HEK293 (cell line): ENCODE measurements around the gene CDH5.

ENCODE experiments used
- CTCF ChIA-PET: fragments of 350-600 bp; formaldehyde crosslinking; extraction: SDS; loops from one replicate; lab custom pipeline; 2021; ENCODE audit warnings: antibody characterized with exemption; lab: Yijun Ruan, JAX
- POLR2A ChIA-PET: fragments of 300-600 bp; formaldehyde crosslinking; extraction: SDS; loops from one replicate; lab custom pipeline; 2020; ENCODE audit warnings: antibody characterized with exemption, inconsistent platforms; lab: Yijun Ruan, JAX
- H3K27ac ChIP-seq: fragments of 200-500 bp; sonication (Bioruptor generic); 2 replicates; pipeline ENCODE4 v1.5.1; 2014; ENCODE audit warnings: low read depth, low read length, control low read depth, inconsistent platforms; ENCODE audit errors: extremely low read depth
- H3K36me3 ChIP-seq, 2 experiments: fragments of 200-500 bp in 1 of 2; sonication (Bioruptor generic) in 1 of 2; 1 replicate in 1 of 2; 2 replicates in 1 of 2; pipeline ENCODE4 v1.5.1; 2014 to 2017; ENCODE audit warnings: inconsistent platforms in 2 of 2, low read length in 2 of 2; ENCODE audit not compliant: control insufficient read depth in 2 of 2, insufficient read depth in 1 of 2
- H3K4me1 ChIP-seq: fragments of 200-500 bp; sonication (Bioruptor generic); 2 replicates; pipeline ENCODE4 v1.5.1; 2014; ENCODE audit warnings: mild to moderate bottlenecking, low read length, inconsistent platforms; ENCODE audit not compliant: control insufficient read depth, insufficient read depth
- H3K4me3 ChIP-seq: 2 replicates; pipeline ENCODE4 v1.5.1; 2011; ENCODE audit warnings: low read depth, mild to moderate bottlenecking, control low read depth, low read length, moderate library complexity
- H3K9me3 ChIP-seq: fragments of 200-500 bp; sonication (Bioruptor generic); 2 replicates; pipeline ENCODE4 v1.5.1; 2014; ENCODE audit warnings: low read depth, low read length, inconsistent platforms; ENCODE audit not compliant: control insufficient read depth, insufficient read depth
- GLI2 ChIP-seq: fragments of 450-650 bp; formaldehyde crosslinking; IDR thresholded peaks from 2 replicates; pipeline ENCODE4; 2017; ENCODE audit warnings: missing biosample characterization, missing genetic modification characterization, low read depth, borderline replicate concordance
- PRDM10 ChIP-seq: fragments of 450-650 bp; formaldehyde crosslinking; IDR thresholded peaks from 2 replicates; pipeline ENCODE4 v1.5.1; 2016; ENCODE audit warnings: missing biosample characterization, missing genetic modification characterization
- SETDB1 ChIP-seq: IDR thresholded peaks from one replicate; pipeline ENCODE4 v1.6.1; 2017; ENCODE audit warnings: mild to moderate bottlenecking, low read length, moderate library complexity, mixed read lengths; ENCODE audit not compliant: insufficient read length
- WT1 ChIP-seq: fragments of 450-650 bp; formaldehyde crosslinking; IDR thresholded peaks from 2 replicates; pipeline ENCODE4 v1.5.1; 2016; ENCODE audit warnings: missing biosample characterization, missing genetic modification characterization
- ZBTB20 ChIP-seq: fragments of 450-650 bp; formaldehyde crosslinking; IDR thresholded peaks from 2 replicates; pipeline ENCODE4 v1.5.1; 2016; ENCODE audit warnings: missing biosample characterization, missing genetic modification characterization
- ZBTB49 ChIP-seq: fragments of 450-650 bp; formaldehyde crosslinking; IDR thresholded peaks from 2 replicates; pipeline ENCODE4 v1.5.1; 2016; ENCODE audit warnings: missing biosample characterization, missing genetic modification characterization, low read depth
- ZFHX2 ChIP-seq: fragments of 450-650 bp; formaldehyde crosslinking; conservative IDR thresholded peaks from 2 replicates; pipeline ENCODE4 v1.5.1; 2016; ENCODE audit warnings: missing biosample characterization, missing genetic modification characterization
- ZNF138 ChIP-seq: fragments of 450-650 bp; formaldehyde crosslinking; IDR thresholded peaks from 2 replicates; pipeline ENCODE4 v1.5.1; 2016; ENCODE audit warnings: missing biosample characterization, missing genetic modification characterization, borderline replicate concordance
- ZNF146 ChIP-seq: fragments of 450-650 bp; formaldehyde crosslinking; IDR thresholded peaks from 2 replicates; pipeline ENCODE4 v1.5.1; 2016; ENCODE audit warnings: missing biosample characterization, missing genetic modification characterization
- ZNF175 ChIP-seq: fragments of 450-650 bp; formaldehyde crosslinking; IDR thresholded peaks from 2 replicates; pipeline ENCODE4 v1.5.1; 2016; ENCODE audit warnings: missing biosample characterization, missing genetic modification characterization
- ZNF214 ChIP-seq: fragments of 450-650 bp; formaldehyde crosslinking; IDR thresholded peaks from 2 replicates; pipeline ENCODE4 v1.5.1; 2017; ENCODE audit warnings: missing biosample characterization, mild to moderate bottlenecking, missing genetic modification characterization, borderline replicate concordance
- ZNF239 ChIP-seq: fragments of 450-650 bp; formaldehyde crosslinking; IDR thresholded peaks from 2 replicates; pipeline ENCODE4 v1.5.1; 2016; ENCODE audit warnings: missing biosample characterization, missing genetic modification characterization
- ZNF624 ChIP-seq: fragments of 450-650 bp; formaldehyde crosslinking; IDR thresholded peaks from 2 replicates; pipeline ENCODE4 v1.5.1; 2017; ENCODE audit warnings: missing biosample characterization, missing genetic modification characterization
- ZNF664 ChIP-seq: fragments of 450-650 bp; formaldehyde crosslinking; IDR thresholded peaks from 2 replicates; pipeline ENCODE4 v1.5.1; 2016; ENCODE audit warnings: missing biosample characterization, missing genetic modification characterization
- ZNF76 ChIP-seq: fragments of 450-650 bp; formaldehyde crosslinking; IDR thresholded peaks from 2 replicates; pipeline ENCODE4; 2016; ENCODE audit warnings: low read depth, missing biosample characterization, missing genetic modification characterization, borderline replicate concordance
- TF ChIP-seq, protein P1 (sequence below): fragments of 450-650 bp; formaldehyde crosslinking; IDR thresholded peaks from 2 replicates; pipeline ENCODE4 v1.5.1; 2017; ENCODE audit warnings: missing biosample characterization, missing genetic modification characterization

Gene CDH5

DNA sequence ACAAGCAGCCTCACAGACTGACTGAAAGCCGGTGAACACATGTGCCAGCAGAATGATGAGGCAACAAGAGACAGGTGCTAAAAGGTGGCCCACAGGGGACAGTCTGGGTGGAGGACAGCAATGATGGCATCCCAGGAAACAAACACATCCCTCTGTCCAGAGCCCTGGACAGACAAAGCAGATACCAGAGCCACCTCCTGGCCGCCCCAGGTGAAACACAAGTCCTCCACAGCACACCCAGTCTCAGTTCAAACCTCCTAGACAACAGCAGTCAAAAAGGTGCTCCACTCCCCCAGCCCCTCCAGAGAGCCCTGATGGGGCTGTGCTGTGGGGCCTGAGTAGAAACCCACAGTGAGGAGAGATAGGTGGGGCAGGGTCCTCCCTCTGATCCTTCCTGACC lies 20.3 kb upstream of the CDH5 start:
- TF ChIP-seq ZNF138 (tag by site-specific recombination): no peak
- TF ChIP-seq ZNF239 (tag by site-specific recombination): no peak
- TF ChIP-seq ZFHX2 (tag by site-specific recombination): no peak
- TF ChIP-seq, protein P1, sequence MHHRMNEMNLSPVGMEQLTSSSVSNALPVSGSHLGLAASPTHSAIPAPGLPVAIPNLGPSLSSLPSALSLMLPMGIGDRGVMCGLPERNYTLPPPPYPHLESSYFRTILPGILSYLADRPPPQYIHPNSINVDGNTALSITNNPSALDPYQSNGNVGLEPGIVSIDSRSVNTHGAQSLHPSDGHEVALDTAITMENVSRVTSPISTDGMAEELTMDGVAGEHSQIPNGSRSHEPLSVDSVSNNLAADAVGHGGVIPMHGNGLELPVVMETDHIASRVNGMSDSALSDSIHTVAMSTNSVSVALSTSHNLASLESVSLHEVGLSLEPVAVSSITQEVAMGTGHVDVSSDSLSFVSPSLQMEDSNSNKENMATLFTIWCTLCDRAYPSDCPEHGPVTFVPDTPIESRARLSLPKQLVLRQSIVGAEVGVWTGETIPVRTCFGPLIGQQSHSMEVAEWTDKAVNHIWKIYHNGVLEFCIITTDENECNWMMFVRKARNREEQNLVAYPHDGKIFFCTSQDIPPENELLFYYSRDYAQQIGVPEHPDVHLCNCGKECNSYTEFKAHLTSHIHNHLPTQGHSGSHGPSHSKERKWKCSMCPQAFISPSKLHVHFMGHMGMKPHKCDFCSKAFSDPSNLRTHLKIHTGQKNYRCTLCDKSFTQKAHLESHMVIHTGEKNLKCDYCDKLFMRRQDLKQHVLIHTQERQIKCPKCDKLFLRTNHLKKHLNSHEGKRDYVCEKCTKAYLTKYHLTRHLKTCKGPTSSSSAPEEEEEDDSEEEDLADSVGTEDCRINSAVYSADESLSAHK: no peak
- no peak for TF ChIP-seq GLI2
- TF ChIP-seq ZNF624 (tag by site-specific recombination): no peak
- no peak for TF ChIP-seq ZNF664 (tag by site-specific recombination)

GRCh38 chr16:66352304-66352703 lies 14.2 kb upstream of the CDH5 start:
- H3K4me1 ChIP-seq: no peaks in the 10 kb centered on the region
- H3K36me3 ChIP-seq: no peaks in the 10 kb centered on the region
- no peaks in the 10 kb centered on the region for H3K9me3 ChIP-seq
- TF ChIP-seq PRDM10: peak; percentile 37; the same call in 1 of the 2 replicates
- no peak for TF ChIP-seq ZNF146
- no peak for TF ChIP-seq SETDB1
- peak; percentile 67 for TF ChIP-seq WT1
- TF ChIP-seq ZBTB20 (tag by site-specific recombination): 0 out of 2 replicates have a peak, but pooled peaks have one; percentile 18
- CTCF ChIA-PET: interaction anchor here (0.6 to 1.0 kb wide), 2 partner anchors 11 to 1008 kb away, joined by 3 to 8 read pairs; no protein-coding TSS in a partner anchor
- no peak overlapping the region for H3K27ac ChIP-seq
- POLR2A ChIA-PET: interaction anchor here (0.7 kb wide), 1 partner anchor 356 kb away, joined by 4 read pairs; no protein-coding TSS in a partner anchor
- H3K4me3 ChIP-seq: no peak overlapping the region

More for the DNA sequence above, 20.3 kb upstream of the CDH5 start:
- Histone ChIP-seq H3K4me1 (no peaks in the 10 kb centered on the region), H3K27ac (no peak overlapping the region), H3K36me3 (no peaks in the 10 kb centered on the region), H3K9me3 (no peaks in the 10 kb centered on the region), H3K4me3 (no peak overlapping the region)
- POLR2A ChIA-PET: no interaction called here
- CTCF ChIA-PET: interaction anchor here (0.7 to 4.1 kb wide), 7 partner anchors 10 to 70 kb away, joined by 3 to 66 read pairs (median 26); partner anchors contain the start of gene CDH5

DNA sequence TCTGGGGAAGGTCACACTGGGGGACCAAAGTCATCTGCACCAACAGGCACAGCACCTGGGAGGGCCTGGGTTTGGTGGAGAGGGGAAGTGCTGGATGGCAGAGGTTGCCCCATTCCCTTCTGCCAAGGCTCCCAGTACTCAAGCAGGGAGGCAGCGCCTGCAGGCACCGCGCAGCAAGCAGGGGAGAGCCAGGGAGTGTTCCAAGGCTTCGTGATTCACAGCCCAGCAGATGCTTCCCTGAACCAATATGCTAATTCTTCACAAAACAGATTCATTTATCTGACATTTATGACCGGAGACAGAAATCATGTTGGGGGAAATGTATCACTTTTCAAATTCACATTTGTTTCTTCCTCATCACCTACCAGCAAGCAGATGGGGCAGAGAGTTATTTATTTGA lies 13.4 kb upstream of the CDH5 start:
- Histone ChIP-seq H3K36me3 (no peaks in the 10 kb centered on the region), H3K4me1 (no peaks in the 10 kb centered on the region), H3K9me3 (no peaks in the 10 kb centered on the region), H3K27ac (no peak overlapping the region), H3K4me3 (no peak overlapping the region)
- POLR2A ChIA-PET: no interaction called here
- CTCF ChIA-PET: interaction anchor here (0.6 to 1.9 kb wide), 3 partner anchors 11 to 13 kb away, joined by 4 to 8 read pairs (median 8); partner anchors contain the start of gene CDH5
- TF ChIP-seq ZNF175 (tag by site-specific recombination) (no peak), ZBTB49 (no peak), ZNF76 (tag by site-specific recombination) (no peak), ZNF214 (tag by site-specific recombination) (no peak)
- TF ChIP-seq, all 188 proteins: peak for 0
